ENCODE results near the gene IPPK. TPM values are rescaled to one million over a fixed set of nuclear protein-coding genes. Genes with fewer than 3 reads are reported as not detected.

The IPPK gene
- total RNA-seq, 2 donors from 2014 or later, result 10.3 to 14.0 TPM

DNA sequence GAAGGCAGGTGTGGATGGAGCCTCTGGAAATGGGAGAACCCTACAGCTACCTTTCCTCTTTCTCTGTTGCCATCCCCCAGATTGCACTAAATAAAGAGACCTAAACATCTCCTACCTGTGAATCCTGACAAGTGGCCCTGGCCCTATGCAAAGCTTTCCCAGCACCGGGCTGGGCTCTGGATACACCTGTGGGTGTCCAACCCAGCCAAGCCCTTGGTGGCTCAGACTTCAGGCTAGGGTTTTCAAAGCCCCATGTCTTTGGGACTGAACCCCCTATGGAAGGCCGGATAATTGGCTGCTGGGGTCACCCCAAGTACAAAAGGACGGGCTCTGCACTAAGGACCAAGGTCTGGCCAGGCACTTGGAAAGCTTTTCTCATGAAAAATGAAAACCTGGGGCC is 44.1 kb upstream of the IPPK start:
- TF ChIP-seq POLR2AphosphoS5 (IDR thresholded peaks at IDR 0.05) (no peak), POLR2A (IDR thresholded peaks at IDR 0.05) (no peak)
- TF ChIP-seq, protein P1, sequence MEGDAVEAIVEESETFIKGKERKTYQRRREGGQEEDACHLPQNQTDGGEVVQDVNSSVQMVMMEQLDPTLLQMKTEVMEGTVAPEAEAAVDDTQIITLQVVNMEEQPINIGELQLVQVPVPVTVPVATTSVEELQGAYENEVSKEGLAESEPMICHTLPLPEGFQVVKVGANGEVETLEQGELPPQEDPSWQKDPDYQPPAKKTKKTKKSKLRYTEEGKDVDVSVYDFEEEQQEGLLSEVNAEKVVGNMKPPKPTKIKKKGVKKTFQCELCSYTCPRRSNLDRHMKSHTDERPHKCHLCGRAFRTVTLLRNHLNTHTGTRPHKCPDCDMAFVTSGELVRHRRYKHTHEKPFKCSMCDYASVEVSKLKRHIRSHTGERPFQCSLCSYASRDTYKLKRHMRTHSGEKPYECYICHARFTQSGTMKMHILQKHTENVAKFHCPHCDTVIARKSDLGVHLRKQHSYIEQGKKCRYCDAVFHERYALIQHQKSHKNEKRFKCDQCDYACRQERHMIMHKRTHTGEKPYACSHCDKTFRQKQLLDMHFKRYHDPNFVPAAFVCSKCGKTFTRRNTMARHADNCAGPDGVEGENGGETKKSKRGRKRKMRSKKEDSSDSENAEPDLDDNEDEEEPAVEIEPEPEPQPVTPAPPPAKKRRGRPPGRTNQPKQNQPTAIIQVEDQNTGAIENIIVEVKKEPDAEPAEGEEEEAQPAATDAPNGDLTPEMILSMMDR (IDR thresholded peaks at IDR 0.05), result no peak
- Histone ChIP-seq H3K9me3 (no peaks in the 10 kb centered on the region), H3K27ac (no peak overlapping the region), H3K27me3 (replicated peaks; ENCODE audit: insufficient read depth) (no peaks in the 10 kb centered on the region), H3K4me1 (replicated peaks) (no peaks in the 10 kb centered on the region), H3K4me3 (no peak overlapping the region), H3K36me3 (peaks cover 4 to 14% of the 10 kb centered on the region in 2 donors)
- no peak for DNase-seq (ENCODE audit: low spot score)
- intact Hi-C loops (cut with DNase I), result no loop called here
- 100% methylated on average over 3 of the region's 3 CpGs for WGBS

DNA sequence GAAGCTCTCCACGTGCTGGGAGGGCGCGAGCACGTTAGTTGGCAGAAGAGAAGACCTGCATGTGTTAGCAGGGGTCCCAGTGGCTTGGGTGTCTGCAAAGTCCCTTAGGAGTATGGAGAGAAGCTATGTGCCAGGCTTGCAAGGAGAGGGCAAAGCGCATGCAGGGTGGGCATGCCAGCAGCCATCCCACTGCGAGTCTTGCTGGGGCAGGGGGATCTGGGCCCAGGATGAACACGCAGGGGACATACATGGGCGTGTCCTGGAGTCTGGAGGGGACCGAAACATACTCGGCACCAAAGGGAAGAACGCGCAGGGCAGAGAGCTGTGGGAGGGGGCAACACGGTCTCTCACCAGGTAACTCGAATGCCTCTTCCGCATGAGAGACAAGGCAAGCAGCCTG is 43.6 kb upstream of the IPPK start:
- Histone ChIP-seq H3K27me3 (replicated peaks; ENCODE audit: insufficient read depth) (no peaks in the 10 kb centered on the region), H3K4me3 (no peak overlapping the region), H3K27ac (no peak overlapping the region), H3K4me1 (replicated peaks) (no peaks in the 10 kb centered on the region), H3K36me3 (peaks cover 4 to 9% of the 10 kb centered on the region in 2 donors), H3K9me3 (no peaks in the 10 kb centered on the region)
- WGBS, result 88% methylated on average over 15 of the region's 15 CpGs
- no peak for DNase-seq (ENCODE audit: low spot score)
- TF ChIP-seq POLR2AphosphoS5 (IDR thresholded peaks at IDR 0.05), result no peak
- TF ChIP-seq, protein P1 (IDR thresholded peaks at IDR 0.05), result no peak
- no peak for TF ChIP-seq POLR2A (IDR thresholded peaks at IDR 0.05)
- intact Hi-C loops (cut with DNase I), result no loop called here

DNA sequence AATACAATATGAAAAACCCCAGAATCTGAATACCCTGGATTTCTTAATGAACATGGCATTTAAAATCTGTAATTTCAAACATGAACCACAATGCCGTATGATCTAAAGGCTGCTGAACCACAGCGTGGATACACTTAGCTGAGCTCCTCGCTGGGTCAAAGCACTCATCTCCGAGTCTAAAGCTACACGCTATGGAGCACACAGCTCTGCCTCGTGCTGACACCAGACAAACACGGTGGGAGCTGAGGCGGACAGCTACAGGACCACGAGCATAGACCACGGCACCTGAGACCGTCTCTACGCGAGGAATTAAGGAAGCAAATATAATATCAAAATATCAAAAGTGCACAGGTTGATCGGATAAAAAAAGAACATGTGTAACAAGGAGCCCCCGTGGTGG is 42.8 kb upstream of the IPPK start:
- peaks cover 0 to 2% of the 10 kb centered on the region in 2 donors for H3K36me3 ChIP-seq

DNA sequence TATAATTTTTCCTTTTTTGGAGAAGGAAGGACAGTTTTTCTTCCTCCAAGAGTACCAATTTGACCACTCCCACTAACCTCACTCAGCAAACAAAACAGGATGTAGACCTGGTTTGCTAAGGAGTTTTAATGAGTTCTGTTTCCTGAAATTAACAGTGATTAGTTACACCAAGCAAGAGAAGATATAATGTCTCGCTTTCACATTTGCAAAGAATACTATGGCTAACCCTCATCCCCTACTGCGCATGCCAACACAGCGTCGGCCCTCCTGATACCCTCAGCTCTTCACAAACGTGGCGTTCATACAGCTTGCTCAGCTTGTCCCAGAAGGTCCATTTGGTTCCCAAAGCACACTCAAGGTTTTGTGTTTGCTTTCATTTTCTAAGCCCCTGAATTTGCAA is 41.9 kb upstream of the IPPK start:
- H3K4me3 ChIP-seq, result no peak overlapping the region
- H3K4me1 ChIP-seq (replicated peaks), result no peaks in the 10 kb centered on the region
- no peak overlapping the region for H3K27ac ChIP-seq
- TF ChIP-seq POLR2A (IDR thresholded peaks at IDR 0.05) (no peak), POLR2AphosphoS5 (IDR thresholded peaks at IDR 0.05) (no peak)
- TF ChIP-seq, protein P1 (IDR thresholded peaks at IDR 0.05), result no peak
- DNase-seq (ENCODE audit: low spot score), result no peak
- intact Hi-C loops (cut with DNase I), result no loop called here
- no peaks in the 10 kb centered on the region for H3K36me3 ChIP-seq
- 86% methylated on average over 6 of the region's 6 CpGs for WGBS
- no peaks in the 10 kb centered on the region for H3K9me3 ChIP-seq
- H3K27me3 ChIP-seq (replicated peaks; ENCODE audit: insufficient read depth), result no peaks in the 10 kb centered on the region

More for the DNA sequence above, 42.8 kb upstream of the IPPK start:
- intact Hi-C loops (cut with DNase I), result no loop called here
- Histone ChIP-seq H3K9me3 (no peaks in the 10 kb centered on the region), H3K27ac (no peak overlapping the region), H3K4me3 (no peak overlapping the region), H3K27me3 (replicated peaks; ENCODE audit: insufficient read depth) (no peaks in the 10 kb centered on the region), H3K4me1 (replicated peaks) (no peaks in the 10 kb centered on the region)
- TF ChIP-seq POLR2AphosphoS5 (IDR thresholded peaks at IDR 0.05) (no peak), POLR2A (IDR thresholded peaks at IDR 0.05) (no peak)
- TF ChIP-seq, protein P1 (IDR thresholded peaks at IDR 0.05), result no peak
- no peak for DNase-seq (ENCODE audit: low spot score)
- 92% methylated on average over 15 of the region's 15 CpGs for WGBS

DNA sequence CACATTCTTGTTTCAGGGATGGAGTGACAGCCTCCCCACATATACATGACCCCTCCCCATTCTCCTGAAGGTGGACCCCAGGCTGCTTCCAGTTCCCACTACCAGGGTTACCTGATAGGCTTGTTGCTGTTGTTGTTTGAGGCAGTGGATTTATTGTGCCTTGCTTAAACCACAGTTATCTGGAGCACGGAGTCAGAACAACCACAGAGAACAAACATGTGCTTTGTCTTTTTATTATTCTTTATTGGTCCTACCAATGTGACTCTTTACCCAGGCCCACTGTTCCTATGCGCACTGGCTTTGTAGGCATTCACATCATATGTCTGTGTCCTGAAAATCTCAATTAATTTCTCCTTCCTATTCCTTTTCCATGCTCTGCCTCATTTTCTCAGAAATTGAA is 41.2 kb upstream of the IPPK start:
- no peak overlapping the region for H3K27ac ChIP-seq
- DNase-seq (ENCODE audit: low spot score), result no peak

More for the DNA sequence above, 41.2 kb upstream of the IPPK start:
- intact Hi-C loops (cut with DNase I), result no loop called here
- H3K36me3 ChIP-seq, result no peaks in the 10 kb centered on the region
- 57% methylated on average over 2 of the region's 2 CpGs for WGBS
- no peak for TF ChIP-seq POLR2A (IDR thresholded peaks at IDR 0.05)
- TF ChIP-seq, protein P1 (IDR thresholded peaks at IDR 0.05), result no peak
- no peak for TF ChIP-seq POLR2AphosphoS5 (IDR thresholded peaks at IDR 0.05)
- no peaks in the 10 kb centered on the region for H3K9me3 ChIP-seq
- H3K4me3 ChIP-seq, result no peak overlapping the region
- H3K4me1 ChIP-seq (replicated peaks), result no peaks in the 10 kb centered on the region
- H3K27me3 ChIP-seq (replicated peaks; ENCODE audit: insufficient read depth), result no peaks in the 10 kb centered on the region

Data from prostate gland (tissue), 2 donors.